Measurements from ENCODE around the gene CHCHD6. TPM values are rescaled to one million over a fixed set of nuclear protein-coding genes. Genes with fewer than 3 reads are reported as not detected.
A peak's percentile ranks its signal among the peaks of the same experiment; 100 is the strongest.

Gene CHCHD6
- total and polyA plus RNA-seq, 4 donors = 12.1 to 22.6 (median 17.5) TPM

- 60 to 66% methylated on average over 21 of the region's 21 CpGs for WGBS, 2 donors
- Histone ChIP-seq H3K4me3 (peak overlapping the region; percentile 66), H3K27me3 (ENCODE audit: control insufficient read depth in 3 of 3, insufficient read depth in 3 of 3, low read length in 2 of 3) (peaks cover 0 to 10% (median 4%) of the 10 kb centered on the region in 3 donors), H3K9me3 (ENCODE audit: control insufficient read depth in 4 of 4, insufficient read depth in 3 of 4, low read length in 3 of 4) (peaks cover 0 to 2% (median 0%) of the 10 kb centered on the region in 4 donors), H3K4me1 (ENCODE audit: control insufficient read depth in 5 of 5, insufficient read depth in 5 of 5, low read length in 5 of 5) (peaks cover 0 to 23% (median 5%) of the 10 kb centered on the region in 5 donors), H3K27ac (ENCODE audit: low read depth in 1 of 2, low read length in 1 of 2) (no peak overlapping the region), H3K9ac (ENCODE audit: insufficient read depth in 1 of 2, low read length in 2 of 2) (peak overlapping the region in 1 of 2 donors; percentile 7), H3K36me3 (ENCODE audit: control insufficient read depth in 4 of 4, insufficient read depth in 4 of 4, low read length in 4 of 4) (peaks cover 3 to 13% (median 5%) of the 10 kb centered on the region in 4 donors)
- no peak for TF ChIP-seq CTCF (IDR thresholded peaks at IDR 0.05; ENCODE audit: control extremely low read depth, extremely low read depth)
- ATAC-seq (ENCODE audit: insufficient read depth, low FRiP score) = no peak
- no peak for DNase-seq
These were observed 280.5 kb downstream of the CHCHD6 start for GRCh38 chr3:126984391-126985131.

- Histone ChIP-seq H3K9me3 (ENCODE audit: control insufficient read depth in 4 of 4, insufficient read depth in 3 of 4, low read length in 3 of 4) (peaks cover 0 to 2% (median 0%) of the 10 kb centered on the region in 4 donors), H3K4me3 (no peak overlapping the region), H3K36me3 (ENCODE audit: control insufficient read depth in 4 of 4, insufficient read depth in 4 of 4, low read length in 4 of 4) (peaks cover 6 to 21% (median 10%) of the 10 kb centered on the region in 4 donors), H3K4me1 (ENCODE audit: control insufficient read depth in 5 of 5, insufficient read depth in 5 of 5, low read length in 5 of 5) (peaks cover 0 to 23% (median 5%) of the 10 kb centered on the region in 5 donors), H3K27me3 (ENCODE audit: control insufficient read depth in 3 of 3, insufficient read depth in 3 of 3, low read length in 2 of 3) (peaks cover 0 to 9% (median 4%) of the 10 kb centered on the region in 3 donors), H3K27ac (ENCODE audit: low read depth in 1 of 2, low read length in 1 of 2) (no peak overlapping the region), H3K9ac (ENCODE audit: insufficient read depth in 1 of 2, low read length in 2 of 2) (no peak overlapping the region)
- no peak for DNase-seq
- ATAC-seq (ENCODE audit: insufficient read depth, low FRiP score) = no peak
- 90% methylated on average over 16 to 17 of the region's 17 CpGs for WGBS, 2 donors
- TF ChIP-seq CTCF (IDR thresholded peaks at IDR 0.05; ENCODE audit: control extremely low read depth, extremely low read depth) = no peak
These were observed 281.3 kb downstream of the CHCHD6 start for GRCh38 chr3:126985132-126985985.

- 70 to 79% methylated on average over 9 of the region's 9 CpGs for WGBS, 2 donors
- peaks cover 6 to 24% (median 10%) of the 10 kb centered on the region in 4 donors for H3K36me3 ChIP-seq (ENCODE audit: control insufficient read depth in 4 of 4, insufficient read depth in 4 of 4, low read length in 4 of 4)
- no peak for TF ChIP-seq CTCF (IDR thresholded peaks at IDR 0.05; ENCODE audit: control extremely low read depth, extremely low read depth)
These were observed 282.0 kb downstream of the CHCHD6 start for GRCh38 chr3:126986001-126986400.

More at GRCh38 chr3:126986001-126986400, 282.0 kb downstream of the CHCHD6 start:
- H3K9ac ChIP-seq (ENCODE audit: insufficient read depth in 1 of 2, low read length in 2 of 2) = no peak overlapping the region
- H3K4me1 ChIP-seq (ENCODE audit: control insufficient read depth in 5 of 5, insufficient read depth in 5 of 5, low read length in 5 of 5) = peaks cover 0 to 23% (median 5%) of the 10 kb centered on the region in 5 donors
- ATAC-seq (ENCODE audit: insufficient read depth, low FRiP score) = no peak
- H3K27ac ChIP-seq (ENCODE audit: low read depth in 1 of 2, low read length in 1 of 2) = no peak overlapping the region
- no peak for DNase-seq
- H3K27me3 ChIP-seq (ENCODE audit: control insufficient read depth in 3 of 3, insufficient read depth in 3 of 3, low read length in 2 of 3) = peaks cover 0 to 6% (median 4%) of the 10 kb centered on the region in 3 donors
- H3K9me3 ChIP-seq (ENCODE audit: control insufficient read depth in 4 of 4, insufficient read depth in 3 of 4, low read length in 3 of 4) = peaks cover 0 to 2% (median 0%) of the 10 kb centered on the region in 4 donors
- H3K4me3 ChIP-seq = no peak overlapping the region
